ENCODE results near the gene ZFAND2B. TPM values are rescaled to one million over a fixed set of nuclear protein-coding genes. Genes with fewer than 3 reads are reported as not detected.
A peak's percentile ranks its signal among the peaks of the same experiment; 100 is the strongest.

Gene ZFAND2B
- total RNA-seq, 3 donors from 2014 or later, result 59.6 to 88.5 (median 66.0) TPM

DNA sequence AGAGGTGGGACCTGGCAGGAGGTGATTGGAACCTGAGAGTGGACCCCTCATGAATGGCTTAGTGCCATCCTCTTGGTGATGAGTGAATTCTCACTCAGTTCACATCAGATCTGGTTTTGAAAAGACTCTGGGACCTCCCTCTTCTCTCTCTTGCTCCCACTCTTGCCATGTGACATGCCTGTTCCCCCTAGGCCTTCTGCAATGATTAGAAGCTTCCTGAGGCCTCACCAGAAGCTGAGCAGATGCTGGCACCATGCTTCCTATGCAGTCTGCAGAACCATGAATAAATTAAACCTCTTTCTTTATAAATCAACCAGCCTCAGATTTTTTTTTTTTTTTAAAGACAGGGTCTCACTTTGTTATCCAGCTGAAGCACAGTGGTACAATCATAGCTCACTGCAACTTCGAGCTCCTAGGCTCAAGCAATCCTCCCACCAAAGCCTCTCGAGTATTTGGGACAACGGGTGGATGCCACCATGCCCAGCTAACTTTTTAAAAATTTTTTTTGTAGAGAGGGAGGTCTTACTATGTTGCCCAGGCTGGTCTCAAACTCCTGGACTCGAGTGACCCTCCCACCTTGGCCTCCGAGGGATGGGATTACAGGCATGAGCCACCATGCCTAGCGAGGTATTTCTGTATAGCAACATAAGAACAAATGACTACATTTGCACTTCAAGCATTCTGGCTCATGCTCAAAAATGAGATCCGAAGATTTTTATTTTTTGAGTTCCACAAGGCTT, 2.0 kb upstream of the ZFAND2B start:
- intact Hi-C loops (cut with DNase I, micrococcal nuclease), result no loop called here
- ATAC-seq (no peak), DNase-seq (no peak)
- TF ChIP-seq CTCF (IDR thresholded peaks at IDR 0.05), result no peak
- H3K36me3 ChIP-seq (ENCODE audit: low read depth), result no peaks in the 10 kb centered on the region
- peaks cover 14% of the 10 kb centered on the region for H3K4me1 ChIP-seq (ENCODE audit: low read depth)
- H3K4me3 ChIP-seq, result no peak overlapping the region
- no peaks in the 10 kb centered on the region for H3K9me3 ChIP-seq

DNA sequence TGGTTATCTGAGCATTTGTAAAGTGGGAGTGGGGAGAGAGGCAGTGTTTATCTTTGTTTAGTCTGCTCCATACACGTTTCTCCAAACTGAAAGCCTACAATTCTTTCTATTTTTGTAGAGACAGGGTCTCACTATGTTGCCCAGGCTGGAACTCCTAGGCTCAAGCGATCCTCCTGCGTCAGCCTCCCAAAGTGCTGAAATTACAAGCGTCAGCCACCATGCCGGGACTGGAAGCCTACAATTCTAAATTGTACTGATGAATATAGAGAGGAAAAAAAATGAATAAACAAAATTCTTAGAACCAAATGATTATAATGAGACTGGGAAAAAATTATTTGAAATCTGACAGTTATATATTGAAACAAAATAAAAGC, 1.4 kb upstream of the ZFAND2B start:
- intact Hi-C loops (cut with DNase I, micrococcal nuclease), result no loop called here
- TF ChIP-seq CTCF (IDR thresholded peaks at IDR 0.05), result no peak
- H3K9me3 ChIP-seq, result no peaks in the 10 kb centered on the region
- ATAC-seq (no peak), DNase-seq (no peak)
- H3K36me3 ChIP-seq (ENCODE audit: low read depth), result no peaks in the 10 kb centered on the region
- H3K4me3 ChIP-seq, result no peak overlapping the region
- H3K4me1 ChIP-seq (ENCODE audit: low read depth), result peaks cover 14% of the 10 kb centered on the region

DNA sequence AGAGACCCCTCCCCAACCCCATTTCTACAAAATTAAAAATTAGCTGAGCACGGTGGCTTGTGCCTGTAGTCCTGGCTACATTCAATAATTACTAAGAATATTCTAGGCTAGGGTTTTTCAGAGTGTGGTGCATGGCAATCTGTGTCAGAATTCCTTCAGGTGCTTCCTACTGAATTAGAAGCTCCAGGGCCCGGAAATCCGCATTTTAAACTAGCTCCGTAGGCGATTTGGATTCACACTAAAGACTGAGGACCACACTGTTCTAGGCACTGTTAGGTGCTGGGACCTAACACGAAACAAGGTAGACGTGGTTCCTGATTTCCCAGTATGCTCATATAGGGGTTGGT, 628 bp upstream of the ZFAND2B start:
- no peak overlapping the region for H3K4me3 ChIP-seq
- no peak for DNase-seq
- H3K36me3 ChIP-seq (ENCODE audit: low read depth), result no peaks in the 10 kb centered on the region
- H3K4me1 ChIP-seq (ENCODE audit: low read depth), result peaks cover 14% of the 10 kb centered on the region
- intact Hi-C loops (cut with DNase I, micrococcal nuclease), result no loop called here
- no peak for ATAC-seq
- no peaks in the 10 kb centered on the region for H3K9me3 ChIP-seq
- no peak for TF ChIP-seq CTCF (IDR thresholded peaks at IDR 0.05)

DNA sequence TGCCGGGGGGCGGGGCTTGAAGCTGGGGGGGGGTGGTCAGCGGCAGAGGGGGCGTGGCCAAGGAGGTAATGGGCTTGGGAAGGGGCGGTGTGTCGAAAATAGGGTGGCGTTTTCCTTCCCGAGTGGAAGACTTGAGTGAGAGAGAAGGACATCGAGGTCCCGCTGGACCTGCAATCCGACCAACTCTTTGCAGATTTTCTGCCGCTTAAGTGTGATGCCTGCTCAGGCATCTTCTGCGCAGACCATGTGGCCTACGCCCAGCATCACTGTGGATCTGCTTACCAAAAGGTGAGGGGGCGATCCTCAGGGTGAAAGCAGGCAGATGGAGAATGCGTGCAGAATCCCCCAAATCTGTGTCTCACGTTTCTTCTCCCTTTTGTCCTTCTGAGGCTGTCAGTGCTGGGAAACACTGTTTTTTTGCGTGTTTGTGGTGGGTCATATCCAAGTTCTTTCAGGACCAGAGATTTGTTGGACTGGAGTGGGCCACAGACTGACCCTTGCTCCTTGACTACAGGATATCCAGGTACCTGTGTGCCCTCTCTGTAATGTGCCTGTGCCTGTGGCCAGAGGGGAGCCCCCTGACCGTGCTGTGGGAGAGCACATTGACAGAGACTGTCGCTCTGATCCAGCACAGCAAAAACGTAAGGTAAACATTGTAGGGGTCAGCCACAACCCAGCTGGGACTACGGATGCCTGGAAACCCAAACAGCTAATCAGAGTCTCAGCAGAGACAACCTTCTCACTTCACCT, 727 bp downstream of the ZFAND2B start:
- peak overlapping the region; percentile 44 for H3K4me3 ChIP-seq
- H3K9me3 ChIP-seq, result no peaks in the 10 kb centered on the region
- ATAC-seq (no peak), DNase-seq (no peak)
- no peak for TF ChIP-seq CTCF (IDR thresholded peaks at IDR 0.05)
- intact Hi-C loops (cut with DNase I, micrococcal nuclease), result no loop called here
- peaks cover 14% of the 10 kb centered on the region for H3K4me1 ChIP-seq (ENCODE audit: low read depth)
- H3K36me3 ChIP-seq (ENCODE audit: low read depth), result no peaks in the 10 kb centered on the region

DNA sequence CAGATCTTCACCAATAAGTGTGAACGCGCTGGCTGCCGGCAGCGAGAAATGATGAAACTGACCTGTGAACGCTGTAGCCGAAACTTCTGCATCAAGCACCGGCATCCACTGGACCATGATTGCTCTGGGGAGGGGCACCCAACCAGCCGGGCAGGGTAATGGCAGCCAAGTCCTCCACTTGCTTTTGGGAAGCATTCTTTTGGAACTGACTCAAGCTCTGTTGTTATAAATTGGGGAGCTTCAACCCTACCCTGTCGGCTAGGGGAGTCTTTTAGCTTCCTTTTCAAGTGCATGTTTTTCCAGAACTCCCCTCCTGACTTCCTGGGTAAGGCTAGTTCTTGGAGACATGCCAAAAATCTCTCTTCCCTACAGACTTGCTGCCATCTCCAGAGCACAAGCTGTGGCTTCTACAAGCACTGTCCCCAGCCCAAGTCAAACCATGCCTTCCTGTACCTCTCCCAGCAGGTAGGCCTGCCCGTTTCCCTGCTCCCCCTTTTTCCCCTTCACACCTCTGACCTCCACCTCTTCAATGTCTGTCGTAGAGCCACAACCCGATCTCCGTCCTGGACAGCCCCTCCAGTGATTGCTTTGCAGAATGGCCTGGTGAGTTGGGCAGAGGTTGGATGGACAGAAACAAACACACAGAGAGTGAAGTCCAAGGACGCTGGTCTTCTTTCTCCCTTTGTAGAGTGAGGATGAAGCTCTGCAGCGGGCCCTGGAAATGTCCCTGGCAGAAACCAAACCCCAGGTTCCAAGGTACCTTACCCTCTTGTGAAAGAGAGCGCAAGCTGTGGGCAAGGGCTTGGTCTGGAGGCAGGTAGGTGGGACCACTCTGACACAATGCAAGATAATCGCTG, 1.5 kb downstream of the ZFAND2B start:
- intact Hi-C loops (cut with DNase I, micrococcal nuclease), result no loop called here
- no peak for TF ChIP-seq CTCF (IDR thresholded peaks at IDR 0.05)
- Histone ChIP-seq H3K4me1 (ENCODE audit: low read depth) (peaks cover 14% of the 10 kb centered on the region), H3K9me3 (no peaks in the 10 kb centered on the region), H3K4me3 (no peak overlapping the region), H3K36me3 (ENCODE audit: low read depth) (no peaks in the 10 kb centered on the region)
- DNase-seq, result no peak
- no peak for ATAC-seq
